H1 (cell line): Measurements from ENCODE around the gene KRTAP10-2. TPM values are rescaled to one million over a fixed set of nuclear protein-coding genes. Genes with fewer than 3 reads are reported as not detected.

ENCODE experiments used
- E2F6 ChIP-seq: IDR thresholded peaks from 2 replicates; pipeline ENCODE4 v1.6.1; 2012; ENCODE audit warnings: inconsistent platforms
- SIX5 ChIP-seq: IDR thresholded peaks from 2 replicates; pipeline ENCODE4 v1.6.1; 2011; ENCODE audit warnings: mild to moderate bottlenecking, low read depth, low read length
- SRF ChIP-seq: IDR thresholded peaks from 2 replicates; pipeline ENCODE4 v1.6.1; 2011; ENCODE audit warnings: mild to moderate bottlenecking, low read depth, low read length, moderate library complexity
- polyA plus RNA-seq, 7 experiments: library from polyadenylated mRNA; depleted of rRNA in 3 of 7; stranded (reverse) in 5 of 7; unstranded in 2 of 7; fragments of >200 nt in 5 of 7; fragments of 200-250 nt in 2 of 7; gene quantifications; 1 replicate in 5 of 7; 2 replicates in 1 of 7; 4 replicates in 1 of 7; pipeline versions ENCODE4 v1.2.1 to v1.2.3, GENCODE V29; 2011 to 2013; ENCODE audit warnings: missing spikeins in 2 of 7, mixed read lengths in 2 of 7
- total RNA-seq: library from RNA; stranded (reverse); fragmentation: NEBNext Ultra II Directional; extraction: Animal tissue kit (Norgen Biotek cat#: 25700); gene quantifications from 2 replicates; pipeline ENCODE4 v1.2.1, GENCODE V29; 2021

Gene KRTAP10-2
- total and polyA plus RNA-seq, 2 of the 8 experiments (the other 6 are each of a cell fraction or from before 2014, with no cell fraction given): 0.11 TPM; not detected in 1

DNA sequence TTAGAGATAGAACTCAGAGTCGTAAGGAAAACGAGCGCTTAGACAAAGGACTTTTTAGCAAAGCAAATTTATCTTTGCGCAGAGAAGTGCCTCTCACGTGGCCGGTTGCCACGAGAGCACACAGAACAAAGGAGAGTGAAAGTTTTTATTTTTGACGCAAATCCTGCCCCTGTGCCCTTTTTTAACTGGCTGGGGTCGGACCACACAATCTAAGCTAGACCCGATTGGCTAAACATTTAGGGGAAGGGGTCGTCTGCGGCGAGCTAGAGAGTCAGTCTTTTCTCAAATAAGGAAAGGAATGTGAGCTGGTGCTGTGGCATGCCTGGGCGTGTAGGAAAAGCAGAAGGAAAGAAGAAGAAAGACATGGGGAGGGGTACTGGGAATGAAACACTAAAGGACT, 2.4 kb downstream of the KRTAP10-2 start (continued):
- TF ChIP-seq SIX5 (no peak), SRF (peak; percentile 88), E2F6 (peak; percentile 62; the same call in 1 of the 2 replicates)
- TF ChIP-seq, all 59 proteins: peak for 6
